HG03354 (cell line): ENCODE data around the gene ATF2.
"Not testable (repeated sequence)": the region's sequence is repeated elsewhere in the genome, so short reads cannot be mapped to it uniquely, and the experiment has no call there.

ENCODE experiments used
- ATAC-seq: cut with Tn5 transposase; IDR thresholded peaks from one replicate; pipeline ENCODE4 v1.9.1; 2021; ENCODE audit warnings: mild to moderate bottlenecking; ENCODE audit not compliant: unreplicated experiment, poor library complexity, severe bottlenecking

Gene ATF2

DNA sequence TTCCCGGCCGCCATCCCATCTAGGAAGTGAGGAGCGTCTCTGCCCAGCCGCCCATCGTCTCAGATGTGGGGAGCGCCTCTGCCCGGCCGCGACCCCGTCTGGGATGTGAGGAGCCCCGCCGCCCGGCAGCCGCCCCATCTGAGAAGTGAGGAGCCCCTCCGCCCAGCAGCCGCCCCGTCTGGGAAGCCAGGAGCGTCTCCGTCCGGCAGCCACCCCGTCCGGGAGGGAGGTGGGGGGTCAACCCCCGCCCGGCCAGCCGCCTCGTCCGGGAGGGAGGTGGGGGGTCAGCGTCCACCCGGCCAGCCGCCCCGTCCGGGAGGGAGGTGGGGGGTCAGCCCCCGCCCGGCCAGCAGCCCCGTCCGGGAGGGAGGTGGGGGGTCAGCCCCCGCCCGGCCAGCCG lies 59.9 kb downstream of the ATF2 start:
- ATAC-seq, result not testable (repeated sequence)

GRCh38 chr2:175107146-175107545 lies 60.9 kb downstream of the ATF2 start:
- ATAC-seq, result no peak

DNA sequence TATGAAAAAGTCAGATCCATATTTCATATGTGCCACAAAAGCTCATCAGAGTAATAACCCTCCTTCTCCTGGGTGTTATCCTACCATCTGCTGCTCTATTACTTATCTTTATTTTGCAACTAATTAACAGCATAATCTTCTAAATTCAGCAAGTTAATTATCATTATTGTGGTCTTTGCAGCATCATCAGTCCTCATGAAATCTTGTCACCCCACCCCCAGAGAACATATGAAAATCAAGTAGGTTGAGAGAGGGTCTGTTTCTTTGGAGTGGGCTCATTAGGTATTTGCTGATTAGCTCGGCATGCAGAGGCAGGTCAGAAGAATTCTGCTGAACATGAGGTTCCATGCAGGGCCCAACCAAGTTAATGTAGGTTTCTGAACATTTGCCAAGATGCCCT lies 64.8 kb downstream of the ATF2 start:
- no peak for ATAC-seq

GRCh38 chr2:175101514-175101913 lies 66.5 kb downstream of the ATF2 start:
- ATAC-seq, result no peak

- ATAC-seq, result no peak
These were observed 70.7 kb downstream of the ATF2 start for GRCh38 chr2:175097297-175097696.

GRCh38 chr2:175084117-175084516 lies 83.9 kb downstream of the ATF2 start:
- ATAC-seq, result not testable (repeated sequence)

GRCh38 chr2:175080479-175080878 lies 87.5 kb downstream of the ATF2 start:
- ATAC-seq, result no peak

- ATAC-seq, result no peak
These were observed 91.7 kb downstream of the ATF2 start for GRCh38 chr2:175076272-175076671.

GRCh38 chr2:175074478-175074877 lies 93.5 kb downstream of the ATF2 start:
- no peak for ATAC-seq

GRCh38 chr2:175068534-175068933 lies 99.5 kb downstream of the ATF2 start:
- no peak for ATAC-seq

DNA sequence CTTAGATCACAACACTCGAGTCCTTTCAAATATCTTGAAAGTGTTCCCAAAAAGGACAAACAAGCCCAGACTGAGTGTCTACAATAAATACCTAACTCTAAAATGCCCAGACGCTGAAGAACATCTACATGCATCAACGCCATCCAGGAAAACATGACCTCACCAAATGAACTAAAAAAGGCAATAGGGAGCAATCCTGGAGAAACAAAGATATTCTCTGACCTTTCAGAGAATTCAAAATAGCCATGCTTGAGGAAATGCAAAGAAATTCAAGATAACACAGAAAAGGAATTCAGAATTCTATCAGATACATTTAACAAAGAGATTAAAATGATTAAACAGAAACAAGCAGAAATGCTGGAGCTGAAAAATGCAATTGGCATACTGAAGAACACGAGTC lies 101.6 kb downstream of the ATF2 start:
- no peak for ATAC-seq

GRCh38 chr2:175064797-175065196 lies 103.2 kb downstream of the ATF2 start:
- ATAC-seq, result no peak

GRCh38 chr2:175063741-175064140 lies 104.3 kb downstream of the ATF2 start:
- no peak for ATAC-seq

GRCh38 chr2:175062787-175063585 lies 105.0 kb downstream of the ATF2 start:
- no peak for ATAC-seq

DNA sequence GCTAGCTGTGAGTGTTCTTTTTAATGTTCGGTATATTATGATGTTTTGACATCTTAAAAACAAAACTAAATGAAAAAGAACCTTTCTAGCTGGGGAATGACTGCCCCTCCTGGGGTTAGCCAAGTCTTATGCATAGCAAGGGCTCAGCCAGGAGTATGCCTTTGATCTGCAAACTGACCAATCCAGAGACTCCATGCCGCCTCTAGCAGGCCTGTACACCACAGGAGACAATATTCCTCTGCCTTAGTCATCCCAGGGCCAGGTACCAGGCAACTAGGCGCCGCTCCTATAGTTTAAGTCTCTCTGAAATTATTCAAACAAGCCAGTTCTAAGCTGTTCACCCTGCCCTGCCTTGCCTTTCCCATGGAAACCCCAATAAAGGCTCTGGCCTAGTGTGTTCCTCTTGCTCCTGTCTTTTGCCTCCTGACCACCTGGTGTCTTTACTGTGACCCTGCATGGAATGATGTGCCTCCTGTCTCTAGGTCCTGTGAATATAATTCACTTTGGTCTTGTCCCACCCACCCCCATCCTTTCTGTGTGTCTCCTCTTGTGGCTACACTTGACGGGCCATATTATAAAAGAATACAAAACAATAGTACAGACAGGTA lies 110.8 kb downstream of the ATF2 start:
- ATAC-seq, result no peak

GRCh38 chr2:175055993-175056392 lies 112.0 kb downstream of the ATF2 start:
- ATAC-seq, result no peak

- ATAC-seq, result no peak
These were observed 113.7 kb downstream of the ATF2 start for GRCh38 chr2:175054340-175054739.

GRCh38 chr2:175049661-175050060 lies 118.3 kb downstream of the ATF2 start:
- no peak for ATAC-seq

GRCh38 chr2:175048275-175048674 lies 119.7 kb downstream of the ATF2 start:
- peak; percentile 43 for ATAC-seq

GRCh38 chr2:175039490-175039889 lies 128.5 kb downstream of the ATF2 start:
- no peak for ATAC-seq

GRCh38 chr2:175039031-175039430 lies 129.0 kb downstream of the ATF2 start:
- ATAC-seq, result no peak
